ENCODE results near the gene NDUFB5. TPM values are rescaled to one million over a fixed set of nuclear protein-coding genes. Genes with fewer than 3 reads are reported as not detected.

NDUFB5 gene
- polyA plus RNA-seq, 1 donor from 2014 or later = 272 TPM

DNA sequence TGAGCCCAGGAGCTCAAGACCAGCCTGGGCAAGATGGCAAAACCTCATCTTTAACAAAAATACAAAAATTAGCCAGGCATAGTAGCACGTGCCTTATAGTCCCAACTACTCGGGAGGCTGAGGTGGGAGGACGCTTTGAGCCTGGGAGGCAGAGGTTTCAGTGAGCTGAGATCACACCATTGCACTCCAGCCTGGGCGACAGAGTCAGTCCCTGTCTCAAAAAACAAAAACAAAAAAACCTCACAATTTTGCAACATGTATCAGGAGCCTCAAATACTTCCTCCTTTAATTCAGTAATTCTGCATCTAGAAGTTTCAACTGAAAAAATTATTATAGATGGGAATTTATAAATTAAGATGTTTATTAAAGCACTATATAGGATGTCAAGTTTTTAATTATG, 1.3 kb upstream of the NDUFB5 start:
- H3K4me2 ChIP-seq (ENCODE audit: low read length) = peak overlapping the region; percentile 60
- H3K27ac ChIP-seq (ENCODE audit: low read length) = no peak overlapping the region
- no peaks in the 10 kb centered on the region for H4K20me1 ChIP-seq (ENCODE audit: insufficient read depth)
- H3F3A ChIP-seq (ENCODE audit: insufficient read depth, low read length, poor library complexity, severe bottlenecking) = no peaks in the 10 kb centered on the region
- H3K27me3 ChIP-seq (ENCODE audit: insufficient read depth, low read depth, low read length) = no peaks in the 10 kb centered on the region
- H3K79me2 ChIP-seq (replicated peaks; ENCODE audit: insufficient read depth, low read length) = peaks cover 33% of the 10 kb centered on the region
- H2AFZ ChIP-seq (ENCODE audit: low read depth, low read length) = no peak overlapping the region
- peak overlapping the region; percentile 78 for H3K4me3 ChIP-seq (ENCODE audit: low read length)
- H3K9me3 ChIP-seq (ENCODE audit: low read length) = no peaks in the 10 kb centered on the region
- peak overlapping the region; percentile 93 for H3K9ac ChIP-seq (ENCODE audit: low read length)
- H3K9me2 ChIP-seq (ENCODE audit: insufficient read depth, low read length) = no peaks in the 10 kb centered on the region
- TF ChIP-seq MXI1 (conservative IDR thresholded peaks at IDR 0.05; ENCODE audit: poor library complexity, severe bottlenecking) (no peak), POLR2AphosphoS5 (IDR thresholded peaks at IDR 0.05) (no peak), RAD21 (conservative IDR thresholded peaks at IDR 0.05) (no peak), REST (IDR thresholded peaks at IDR 0.05; ENCODE audit: borderline replicate concordance) (no peak), TAF1 (IDR thresholded peaks at IDR 0.05; ENCODE audit: low read depth) (no peak), EP300 (conservative IDR thresholded peaks at IDR 0.05; ENCODE audit: poor library complexity, severe bottlenecking) (no peak), SMC3 (conservative IDR thresholded peaks at IDR 0.05; ENCODE audit: poor library complexity) (no peak), EZH2 (IDR thresholded peaks at IDR 0.05; ENCODE audit: borderline replicate concordance, insufficient read depth, low read length, poor library complexity, severe bottlenecking) (no peak)
- TF ChIP-seq, protein P1, sequence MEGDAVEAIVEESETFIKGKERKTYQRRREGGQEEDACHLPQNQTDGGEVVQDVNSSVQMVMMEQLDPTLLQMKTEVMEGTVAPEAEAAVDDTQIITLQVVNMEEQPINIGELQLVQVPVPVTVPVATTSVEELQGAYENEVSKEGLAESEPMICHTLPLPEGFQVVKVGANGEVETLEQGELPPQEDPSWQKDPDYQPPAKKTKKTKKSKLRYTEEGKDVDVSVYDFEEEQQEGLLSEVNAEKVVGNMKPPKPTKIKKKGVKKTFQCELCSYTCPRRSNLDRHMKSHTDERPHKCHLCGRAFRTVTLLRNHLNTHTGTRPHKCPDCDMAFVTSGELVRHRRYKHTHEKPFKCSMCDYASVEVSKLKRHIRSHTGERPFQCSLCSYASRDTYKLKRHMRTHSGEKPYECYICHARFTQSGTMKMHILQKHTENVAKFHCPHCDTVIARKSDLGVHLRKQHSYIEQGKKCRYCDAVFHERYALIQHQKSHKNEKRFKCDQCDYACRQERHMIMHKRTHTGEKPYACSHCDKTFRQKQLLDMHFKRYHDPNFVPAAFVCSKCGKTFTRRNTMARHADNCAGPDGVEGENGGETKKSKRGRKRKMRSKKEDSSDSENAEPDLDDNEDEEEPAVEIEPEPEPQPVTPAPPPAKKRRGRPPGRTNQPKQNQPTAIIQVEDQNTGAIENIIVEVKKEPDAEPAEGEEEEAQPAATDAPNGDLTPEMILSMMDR (IDR thresholded peaks at IDR 0.05; ENCODE audit: poor library complexity, severe bottlenecking) = no peak
- H3K36me3 ChIP-seq (ENCODE audit: insufficient read depth, low read length) = no peaks in the 10 kb centered on the region

DNA sequence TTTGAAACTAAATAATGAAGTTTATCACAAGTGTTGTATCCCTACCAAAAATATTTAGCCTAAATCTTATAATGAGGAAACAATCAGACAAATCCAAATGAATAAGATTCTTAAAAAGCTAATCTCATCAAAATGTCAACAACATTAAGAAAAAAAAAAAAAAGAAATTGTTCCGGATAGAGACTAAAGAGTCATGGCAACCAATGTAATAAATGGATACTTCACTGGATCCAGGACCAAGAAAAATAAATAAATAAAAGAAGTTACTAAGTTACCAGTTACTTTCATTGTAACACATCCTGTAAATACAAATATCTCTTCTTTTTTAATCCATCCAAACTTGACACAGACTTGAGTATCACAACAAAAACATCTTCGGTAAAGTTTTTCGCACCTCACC, 763 bp upstream of the NDUFB5 start:
- Histone ChIP-seq H3K27ac (ENCODE audit: low read length) (peak overlapping the region; percentile 91), H3K4me2 (ENCODE audit: low read length) (peak overlapping the region; percentile 60), H3K9ac (ENCODE audit: low read length) (peak overlapping the region; percentile 93), H3F3A (ENCODE audit: insufficient read depth, low read length, poor library complexity, severe bottlenecking) (no peaks in the 10 kb centered on the region), H3K9me2 (ENCODE audit: insufficient read depth, low read length) (no peaks in the 10 kb centered on the region), H3K27me3 (ENCODE audit: insufficient read depth, low read depth, low read length) (no peaks in the 10 kb centered on the region), H2AFZ (ENCODE audit: low read depth, low read length) (peak overlapping the region; percentile 74), H3K79me2 (replicated peaks; ENCODE audit: insufficient read depth, low read length) (peaks cover 33% of the 10 kb centered on the region), H4K20me1 (ENCODE audit: insufficient read depth) (no peaks in the 10 kb centered on the region), H3K9me3 (ENCODE audit: low read length) (no peaks in the 10 kb centered on the region), H3K4me3 (ENCODE audit: low read length) (peak overlapping the region; percentile 78), H3K36me3 (ENCODE audit: insufficient read depth, low read length) (no peaks in the 10 kb centered on the region)
- TF ChIP-seq EP300 (conservative IDR thresholded peaks at IDR 0.05; ENCODE audit: poor library complexity, severe bottlenecking) = no peak
- no peak for TF ChIP-seq SMC3 (conservative IDR thresholded peaks at IDR 0.05; ENCODE audit: poor library complexity)
- TF ChIP-seq, protein P1 (IDR thresholded peaks at IDR 0.05; ENCODE audit: poor library complexity, severe bottlenecking) = no peak
- TF ChIP-seq TAF1 (IDR thresholded peaks at IDR 0.05; ENCODE audit: low read depth) = no peak
- TF ChIP-seq REST (IDR thresholded peaks at IDR 0.05; ENCODE audit: borderline replicate concordance) = no peak
- TF ChIP-seq RAD21 (conservative IDR thresholded peaks at IDR 0.05) = no peak
- TF ChIP-seq POLR2AphosphoS5 (IDR thresholded peaks at IDR 0.05) = no peak
- TF ChIP-seq EZH2 (IDR thresholded peaks at IDR 0.05; ENCODE audit: borderline replicate concordance, insufficient read depth, low read length, poor library complexity, severe bottlenecking) = no peak
